GM15510 (cell line): ENCODE measurements around the gene AMIGO2.

ENCODE experiments used
- POLR2A ChIP-seq: IDR thresholded peaks from 3 replicates; pipeline ENCODE4 v1.6.1; 2011; ENCODE audit warnings: borderline replicate concordance; ENCODE audit not compliant: insufficient read length; ENCODE audit errors: extremely low read depth

AMIGO2 gene

GRCh38 chr12:47070310-47070709 is 9.4 kb downstream of the AMIGO2 start:
- no peak for TF ChIP-seq POLR2A

GRCh38 chr12:47068539-47068938 is 11.2 kb downstream of the AMIGO2 start:
- no peak for TF ChIP-seq POLR2A

- no peak for TF ChIP-seq POLR2A
These were observed 11.9 kb downstream of the AMIGO2 start for GRCh38 chr12:47067771-47068431.

GRCh38 chr12:47067176-47067575 is 12.6 kb downstream of the AMIGO2 start:
- no peak for TF ChIP-seq POLR2A

GRCh38 chr12:47066278-47067025 is 13.3 kb downstream of the AMIGO2 start:
- TF ChIP-seq POLR2A, result no peak

- no peak for TF ChIP-seq POLR2A
These were observed 14.2 kb downstream of the AMIGO2 start for GRCh38 chr12:47065546-47065945.

GRCh38 chr12:47054659-47055058 is 25.1 kb downstream of the AMIGO2 start:
- no peak for TF ChIP-seq POLR2A

- no peak for TF ChIP-seq POLR2A
These were observed 25.8 kb downstream of the AMIGO2 start for GRCh38 chr12:47053961-47054360.

GRCh38 chr12:47052274-47052673 is 27.5 kb downstream of the AMIGO2 start:
- no peak for TF ChIP-seq POLR2A

GRCh38 chr12:47048541-47048940 is 31.2 kb downstream of the AMIGO2 start:
- TF ChIP-seq POLR2A, result no peak

- TF ChIP-seq POLR2A, result no peak
These were observed 38.4 kb downstream of the AMIGO2 start for GRCh38 chr12:47041327-47041726.

- TF ChIP-seq POLR2A, result no peak
These were observed 40.0 kb downstream of the AMIGO2 start for GRCh38 chr12:47039756-47040155.

GRCh38 chr12:47039079-47039478 is 40.7 kb downstream of the AMIGO2 start:
- TF ChIP-seq POLR2A, result no peak

GRCh38 chr12:47038270-47038748 is 41.5 kb downstream of the AMIGO2 start:
- no peak for TF ChIP-seq POLR2A

GRCh38 chr12:47035484-47035883 is 44.3 kb downstream of the AMIGO2 start:
- no peak for TF ChIP-seq POLR2A

- no peak for TF ChIP-seq POLR2A
These were observed 45.1 kb downstream of the AMIGO2 start for GRCh38 chr12:47034661-47035060.
